ENCODE results near the gene PLAC1.

The PLAC1 gene

DNA sequence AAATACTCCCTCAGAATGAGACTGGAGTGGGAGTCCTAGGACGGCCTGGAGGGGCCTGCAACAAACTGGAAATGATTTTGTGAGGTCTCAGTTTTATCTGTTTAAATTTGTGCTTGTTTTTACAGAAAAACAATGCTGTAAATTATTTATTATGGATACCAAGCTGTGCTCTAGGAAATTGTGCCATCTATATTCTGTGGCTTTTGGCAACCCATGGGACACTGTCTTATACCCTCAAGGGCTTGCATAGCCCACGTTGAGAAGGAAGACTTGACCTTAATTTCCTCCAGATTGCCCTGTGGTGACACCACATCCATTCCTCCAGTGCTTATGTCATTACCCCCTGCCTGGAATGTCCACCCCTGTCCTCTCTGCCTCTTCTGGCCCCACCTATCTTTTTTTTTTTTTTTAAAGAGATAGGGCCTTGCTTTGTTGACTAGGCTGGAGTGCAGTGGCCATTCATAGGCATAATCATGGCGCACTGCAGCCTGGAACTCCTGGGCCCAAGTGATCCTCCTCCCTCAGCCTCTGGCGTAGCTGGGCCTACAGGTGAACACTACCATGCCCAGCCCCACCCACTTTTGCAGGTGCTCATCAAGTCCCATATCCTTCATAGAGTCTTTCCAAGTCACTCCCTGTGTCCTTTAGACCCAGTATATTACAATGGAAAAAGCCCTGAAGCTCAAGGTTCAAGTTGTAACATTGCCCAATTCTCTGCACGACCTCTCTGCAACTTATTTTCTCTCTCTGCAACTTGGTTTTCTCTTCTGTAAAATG is 120.9 kb downstream of the PLAC1 start:
- no peak for DNase-seq

DNA sequence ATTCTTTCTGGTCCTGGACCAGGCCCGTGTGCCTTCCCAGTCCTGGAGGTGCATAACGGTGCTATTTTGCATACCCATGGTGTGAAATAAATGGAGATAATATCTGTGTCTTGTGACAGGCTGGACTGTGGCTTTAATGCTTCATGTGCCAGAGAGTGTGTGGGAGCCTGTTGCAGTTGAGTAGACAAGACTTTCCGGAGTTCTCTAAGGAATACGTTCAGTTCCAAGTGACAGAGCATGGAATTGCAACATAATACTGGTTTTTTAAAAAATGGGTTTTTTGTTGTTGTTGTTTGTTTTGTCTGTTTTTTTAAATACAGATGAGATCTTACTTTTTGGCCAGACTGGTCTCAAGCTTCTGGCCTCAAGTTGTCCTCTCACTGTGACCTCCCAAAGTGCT is 124.3 kb downstream of the PLAC1 start:
- DNase-seq, result no peak

DNA sequence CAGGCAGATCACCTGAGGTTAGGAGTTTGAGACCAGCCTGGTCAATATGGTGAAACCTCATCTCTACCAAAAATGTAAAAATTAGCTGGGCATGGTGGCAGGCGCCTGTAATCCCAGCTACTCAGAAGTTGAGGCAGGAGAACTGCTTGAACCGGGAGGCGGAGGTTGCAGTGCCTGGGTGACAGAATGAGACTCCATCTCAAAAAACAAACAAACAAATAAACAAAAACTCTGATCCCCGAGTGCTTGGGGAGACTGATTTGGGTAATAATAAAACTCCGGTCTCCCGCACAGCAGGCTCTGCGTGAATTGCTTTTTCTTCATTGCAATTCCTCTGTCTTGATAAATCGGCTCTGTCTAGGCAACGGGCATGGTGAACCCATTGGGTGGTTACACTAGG is 124.9 kb downstream of the PLAC1 start:
- DNase-seq, result no peak

DNA sequence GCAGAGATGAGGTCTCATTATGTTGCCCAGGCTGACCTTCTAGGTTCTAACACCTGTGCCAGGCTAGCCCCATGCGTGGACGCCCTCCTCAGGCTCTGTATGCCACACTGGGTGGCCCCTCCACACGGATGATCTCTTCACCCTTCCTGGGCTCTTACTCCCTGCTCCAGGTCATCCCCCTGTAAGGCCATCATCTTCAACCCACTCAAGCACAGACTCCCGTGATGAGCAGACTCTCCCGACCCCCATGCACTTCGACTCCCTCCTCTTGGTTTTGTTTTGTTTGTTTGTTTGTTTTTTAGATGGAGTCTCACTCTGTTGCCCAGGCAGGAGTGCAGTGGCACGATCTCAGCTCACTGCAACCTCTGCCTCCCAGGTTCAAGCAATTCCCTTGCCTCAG is 127.4 kb downstream of the PLAC1 start:
- no peak for DNase-seq

DNA sequence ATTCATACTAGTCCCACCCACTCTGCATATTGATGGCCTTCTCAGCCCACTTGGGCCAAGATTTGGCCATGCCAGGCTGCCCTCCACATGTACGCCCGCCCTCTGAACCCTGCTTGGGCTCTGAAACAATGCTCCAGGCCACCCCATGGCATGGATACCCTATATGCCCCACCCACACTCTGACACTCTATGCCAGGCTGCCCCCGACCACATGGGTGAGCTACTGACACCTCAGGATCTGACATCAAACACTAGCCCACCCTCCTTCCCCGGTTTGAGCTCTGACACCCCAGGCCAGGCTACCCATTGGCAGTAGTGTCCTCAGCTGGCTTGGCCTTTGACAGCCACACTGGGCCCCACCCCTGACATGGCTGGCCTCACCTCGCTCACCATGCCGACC is 128.8 kb downstream of the PLAC1 start:
- no peak for DNase-seq

DNA sequence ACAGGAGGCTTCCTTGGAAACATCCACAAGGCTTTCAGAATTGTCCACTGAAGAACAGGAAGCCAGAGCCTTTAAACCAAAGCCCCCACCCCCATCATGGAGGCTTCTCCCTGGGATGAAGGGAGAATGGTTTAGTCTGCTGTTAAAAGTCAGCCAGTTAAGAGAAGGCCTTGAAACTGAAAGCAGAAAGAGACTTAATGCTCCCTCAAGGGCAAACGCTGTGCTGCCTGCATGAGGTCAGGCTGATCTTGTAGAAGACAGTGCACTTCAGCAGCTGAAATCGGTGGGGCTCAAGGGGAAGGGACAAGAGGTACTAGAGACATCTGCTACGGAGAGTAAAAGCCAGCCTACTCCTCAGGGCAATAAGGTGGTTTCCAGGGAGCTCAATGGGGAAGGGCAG is 129.3 kb downstream of the PLAC1 start:
- DNase-seq, result no peak

DNA sequence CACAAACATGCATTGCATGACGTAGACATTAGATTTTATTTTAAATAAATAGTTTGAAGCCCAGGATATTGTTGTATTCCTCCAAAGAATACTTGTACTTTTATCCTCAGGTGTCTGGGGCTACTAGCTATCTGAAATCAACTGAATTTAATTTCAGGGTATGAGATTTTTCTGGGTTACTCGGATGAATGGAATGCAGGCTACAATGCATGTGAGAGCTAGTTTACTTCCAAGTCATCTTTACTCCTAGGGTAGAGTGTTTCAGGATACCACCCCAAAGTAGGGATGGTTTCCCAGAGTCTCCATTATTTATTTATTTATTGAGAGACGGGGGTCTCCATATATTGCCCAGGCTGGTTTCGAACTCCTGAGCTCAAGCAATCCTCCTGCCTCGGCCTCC is 131.9 kb downstream of the PLAC1 start:
- no peak for DNase-seq

DNA sequence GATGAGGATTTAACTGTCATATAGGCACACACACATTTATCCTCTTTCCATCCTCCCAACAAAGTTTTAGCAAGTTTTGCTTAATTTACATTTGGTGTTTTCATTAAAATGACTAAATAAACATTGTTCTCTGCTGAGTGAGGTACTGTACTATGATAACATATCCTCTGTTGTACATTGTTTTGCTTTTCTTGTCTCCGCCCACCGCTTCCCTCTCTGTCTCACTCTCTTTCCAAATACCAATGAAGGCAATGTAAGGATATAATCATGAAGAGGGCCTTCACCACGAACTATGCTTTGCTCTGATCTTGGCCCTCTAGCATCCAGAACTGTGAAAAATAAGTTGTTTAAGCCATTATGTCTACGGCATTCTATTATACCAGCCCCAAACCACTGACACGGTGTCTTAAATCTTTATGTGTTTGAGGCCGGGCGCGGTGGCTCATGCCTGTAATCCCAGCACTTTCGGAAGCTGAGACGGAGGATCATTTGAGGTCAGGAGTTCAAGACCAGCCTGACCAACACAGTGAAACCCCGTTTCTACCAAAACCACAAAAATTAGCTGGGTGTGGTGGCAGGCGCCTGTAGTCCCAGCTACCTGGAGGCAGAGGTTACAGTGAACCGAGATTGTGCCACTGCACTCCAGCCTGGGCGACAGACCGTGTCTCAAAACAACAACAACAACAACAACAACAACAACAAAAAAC is 133.0 kb downstream of the PLAC1 start:
- no peak for DNase-seq

DNA sequence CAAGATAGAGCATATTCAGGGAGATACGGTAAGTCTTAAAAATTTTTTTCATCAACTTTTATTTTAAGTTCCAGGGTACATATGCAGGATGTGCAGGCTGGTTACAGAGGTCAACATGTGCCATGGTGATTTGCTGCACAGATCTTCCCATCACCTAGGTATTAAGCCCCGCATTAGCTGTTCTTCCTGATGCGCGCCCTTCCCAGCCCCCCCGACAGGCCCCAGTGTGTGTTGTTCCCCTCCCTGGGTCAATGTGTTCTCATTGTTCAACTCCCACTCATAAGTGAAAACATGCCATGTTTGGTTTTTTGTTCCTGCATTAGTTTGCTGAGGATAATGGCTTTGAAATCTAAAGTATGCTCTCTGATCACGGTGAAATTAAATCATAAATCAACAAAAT is 134.1 kb downstream of the PLAC1 start:
- no peak for DNase-seq

DNA sequence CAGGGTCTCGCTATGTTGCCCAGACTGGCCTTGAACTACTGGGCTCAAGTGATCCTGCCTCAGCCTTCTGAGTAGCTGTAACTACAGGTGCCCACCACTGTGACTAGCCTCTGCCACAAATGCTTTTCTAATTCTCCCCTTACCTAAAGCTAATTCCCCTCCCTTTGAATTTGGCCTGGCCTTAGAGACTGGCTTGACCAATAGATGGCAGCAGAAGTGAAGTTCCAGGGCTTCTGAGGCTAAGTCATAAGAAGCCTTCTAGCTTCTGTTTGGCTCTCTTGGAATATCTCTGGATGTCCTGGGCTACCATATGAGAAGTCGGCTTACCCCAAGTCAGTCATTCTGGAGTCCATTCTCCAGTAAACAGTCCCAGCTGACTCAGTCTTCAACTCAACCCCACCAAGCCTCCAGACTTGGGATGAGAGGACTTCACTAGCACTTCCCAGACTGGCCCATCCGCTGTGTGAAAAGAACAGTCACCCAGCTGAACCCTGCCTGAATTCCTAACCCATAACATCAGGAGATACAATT is 137.3 kb downstream of the PLAC1 start:
- peak; percentile 25 for DNase-seq
